NCI-H1105 (cell line): Measurements from ENCODE around the gene CREB5.
"Not testable (repeated sequence)": the region's sequence is repeated elsewhere in the genome, so short reads cannot be mapped to it uniquely, and the experiment has no call there.

Source experiments
- DNase-seq: peaks from one replicate; lab custom pipeline; 2025; lab: John Stamatoyannopoulos, UW

Gene CREB5, protein sequence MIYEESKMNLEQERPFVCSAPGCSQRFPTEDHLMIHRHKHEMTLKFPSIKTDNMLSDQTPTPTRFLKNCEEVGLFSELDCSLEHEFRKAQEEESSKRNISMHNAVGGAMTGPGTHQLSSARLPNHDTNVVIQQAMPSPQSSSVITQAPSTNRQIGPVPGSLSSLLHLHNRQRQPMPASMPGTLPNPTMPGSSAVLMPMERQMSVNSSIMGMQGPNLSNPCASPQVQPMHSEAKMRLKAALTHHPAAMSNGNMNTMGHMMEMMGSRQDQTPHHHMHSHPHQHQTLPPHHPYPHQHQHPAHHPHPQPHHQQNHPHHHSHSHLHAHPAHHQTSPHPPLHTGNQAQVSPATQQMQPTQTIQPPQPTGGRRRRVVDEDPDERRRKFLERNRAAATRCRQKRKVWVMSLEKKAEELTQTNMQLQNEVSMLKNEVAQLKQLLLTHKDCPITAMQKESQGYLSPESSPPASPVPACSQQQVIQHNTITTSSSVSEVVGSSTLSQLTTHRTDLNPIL

GRCh38 chr7:28411876-28412662, at the start of gene CREB5:
Gene CREB5, plus strand, starts transcription at chr7:28412518. Its CDS starts 397 bp downstream, at chr7:28412915.
- no peak for DNase-seq

DNA sequence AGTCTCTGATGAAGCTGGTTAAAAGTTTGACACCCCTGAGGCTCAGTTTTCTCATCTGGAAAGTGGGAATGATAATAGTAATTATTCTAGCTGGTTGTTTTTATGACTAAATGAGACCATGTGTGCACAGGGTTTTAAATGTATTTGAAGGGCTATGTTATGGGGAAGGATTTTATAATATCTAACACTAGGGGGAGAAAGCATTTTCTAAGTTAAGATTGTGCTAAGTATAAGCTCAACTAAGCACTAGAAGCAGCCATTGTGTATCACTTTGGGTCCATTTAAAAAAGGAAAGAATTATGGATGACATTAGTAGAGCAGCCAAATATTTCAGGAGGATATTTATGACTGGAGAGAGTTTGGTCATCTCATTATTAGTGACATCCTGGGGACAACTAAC, 49.5 kb upstream of the CREB5 start:
- no peak for DNase-seq

DNA sequence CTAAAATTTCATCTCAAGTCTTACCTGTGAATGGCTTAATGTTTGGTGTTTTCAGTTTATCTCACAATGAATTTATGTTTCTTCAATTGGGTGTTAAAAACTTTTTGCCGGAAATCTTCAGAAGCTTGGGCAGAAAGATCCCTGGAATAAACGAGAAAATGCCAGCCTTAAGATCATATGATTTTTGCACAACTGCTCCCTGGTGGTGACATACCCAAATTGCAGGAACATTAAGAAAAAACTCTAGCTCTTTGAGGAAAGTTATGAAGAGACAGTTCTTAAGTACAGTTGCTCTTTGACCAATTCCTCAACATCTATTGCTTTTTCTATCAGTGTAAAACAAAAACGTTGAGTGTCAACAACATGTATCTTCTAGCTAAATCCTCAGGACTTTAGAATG, 48.2 kb upstream of the CREB5 start:
- DNase-seq = no peak

- no peak for DNase-seq
These were observed 42.8 kb upstream of the CREB5 start for GRCh38 chr7:28369523-28369922.

DNA sequence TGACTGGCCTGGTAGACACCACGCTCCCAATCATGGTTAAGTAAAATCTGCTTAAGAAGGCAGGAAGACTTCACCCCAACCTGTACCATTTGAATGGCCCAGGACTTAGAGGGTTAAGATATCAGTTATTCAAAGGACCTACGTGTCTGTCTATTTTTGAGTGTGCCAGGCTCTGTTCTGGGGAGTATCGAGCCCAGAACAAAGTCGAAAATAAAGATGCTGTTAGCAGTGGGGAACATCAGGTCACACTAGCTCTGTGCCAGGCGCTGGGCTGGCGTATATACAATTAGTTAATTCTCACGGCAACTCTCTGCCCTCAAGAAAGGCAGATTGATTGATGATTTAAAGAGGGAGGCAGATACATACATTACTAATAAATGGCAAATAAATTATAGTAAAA, 40.5 kb upstream of the CREB5 start:
- no peak for DNase-seq

DNA sequence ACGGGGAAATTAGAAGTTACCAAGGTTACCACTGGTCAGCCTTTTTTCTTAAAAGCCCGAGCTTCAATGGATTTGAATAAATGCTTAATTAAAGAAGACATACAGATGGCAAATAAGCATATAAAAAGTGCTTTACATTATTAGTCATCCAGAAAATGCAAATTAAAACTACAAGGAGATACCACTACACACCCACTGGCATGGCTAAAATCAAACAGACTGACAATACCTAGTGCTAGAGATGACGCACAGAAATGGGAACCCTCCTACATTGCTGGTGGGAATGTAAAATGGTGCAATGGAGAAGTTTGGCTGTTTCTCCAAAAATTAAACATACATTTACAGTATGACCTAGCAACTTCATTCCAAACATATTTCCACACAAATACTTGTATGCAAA, 38.3 kb upstream of the CREB5 start:
- DNase-seq = no peak

DNA sequence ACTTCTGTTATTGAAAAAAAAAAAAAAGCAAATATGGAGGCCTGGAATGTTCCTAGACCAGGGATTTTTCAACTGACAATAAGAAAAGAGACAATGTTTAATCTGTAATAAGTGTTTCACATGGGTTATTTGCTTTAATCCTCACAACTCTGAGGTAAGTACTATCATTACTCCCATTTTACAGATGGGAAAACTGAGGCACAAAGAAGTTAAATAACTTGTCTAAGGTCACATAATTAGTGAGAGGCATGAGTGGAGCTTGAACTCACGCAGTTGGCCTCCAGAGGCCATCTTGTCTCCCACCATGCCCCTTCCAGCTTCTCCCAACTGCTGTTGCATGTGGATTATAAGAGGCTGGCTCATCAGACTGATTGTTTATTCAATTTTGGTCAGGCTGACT, 36.6 kb upstream of the CREB5 start:
- no peak for DNase-seq

DNA sequence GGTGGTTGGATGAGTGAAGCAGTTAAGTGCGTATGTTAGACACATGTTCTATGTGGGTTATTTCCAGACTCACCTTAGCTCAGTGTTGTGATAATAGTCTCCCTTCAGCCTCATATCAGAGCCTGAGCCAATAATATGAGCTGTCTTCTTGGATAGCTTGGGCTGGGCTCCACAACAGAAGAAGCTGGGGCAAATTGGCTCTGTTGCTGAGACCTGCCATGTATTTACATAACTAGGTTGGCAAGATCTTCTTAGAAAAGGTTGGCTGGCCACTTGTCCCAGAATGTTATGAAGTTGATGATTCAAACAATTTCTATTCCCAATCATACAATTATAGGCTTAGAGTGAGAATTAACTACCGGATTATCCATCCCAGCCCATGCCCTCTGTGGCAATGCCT, 35.7 kb upstream of the CREB5 start:
- DNase-seq = no peak

GRCh38 chr7:28378574-28379149, 33.7 kb upstream of the CREB5 start:
- no peak for DNase-seq

- no peak for DNase-seq
These were observed 30.9 kb upstream of the CREB5 start for GRCh38 chr7:28381466-28381865.

DNA sequence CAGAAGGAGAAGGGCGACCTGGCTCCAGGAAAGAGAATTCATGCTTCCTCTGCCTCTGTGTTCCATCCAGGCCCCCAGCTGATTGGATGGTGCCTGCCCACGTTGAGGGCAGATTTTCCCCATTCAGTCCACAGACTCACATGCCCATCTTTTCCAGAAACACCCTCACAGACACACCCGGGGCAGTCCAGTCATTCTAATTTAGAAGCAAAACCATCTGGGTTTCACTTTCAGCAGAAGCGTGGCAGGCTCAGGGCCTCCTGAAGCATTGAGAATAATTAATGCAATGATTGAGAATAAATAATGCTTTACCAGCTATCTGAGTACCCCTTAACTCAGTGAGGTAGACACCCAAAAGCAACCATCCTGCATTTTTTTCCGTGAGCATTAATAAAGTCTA, 30.2 kb upstream of the CREB5 start:
- DNase-seq = no peak

GRCh38 chr7:28383975-28384374, 28.3 kb upstream of the CREB5 start:
- no peak for DNase-seq

GRCh38 chr7:28389504-28390395, 22.6 kb upstream of the CREB5 start:
- DNase-seq = peak; percentile 66

DNA sequence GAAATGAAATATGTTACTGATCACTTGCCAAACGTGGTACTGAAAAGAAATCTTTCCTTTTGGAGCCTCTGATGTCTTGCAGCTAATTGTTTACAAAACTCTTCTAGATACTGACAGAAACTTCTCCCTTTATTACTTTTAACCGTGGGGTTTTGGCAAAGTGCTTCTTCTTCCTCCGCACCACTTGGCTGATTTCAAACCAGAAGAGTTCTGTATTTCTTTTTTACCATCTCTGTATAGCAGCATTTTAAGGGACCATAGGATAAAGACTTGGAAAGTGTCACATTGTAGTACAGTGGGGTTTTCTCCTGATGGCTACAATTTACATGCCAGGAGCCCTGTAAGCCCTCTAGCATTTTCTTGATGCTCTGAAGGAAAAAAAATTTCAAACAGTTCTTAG, 21.9 kb upstream of the CREB5 start:
- no peak for DNase-seq

DNA sequence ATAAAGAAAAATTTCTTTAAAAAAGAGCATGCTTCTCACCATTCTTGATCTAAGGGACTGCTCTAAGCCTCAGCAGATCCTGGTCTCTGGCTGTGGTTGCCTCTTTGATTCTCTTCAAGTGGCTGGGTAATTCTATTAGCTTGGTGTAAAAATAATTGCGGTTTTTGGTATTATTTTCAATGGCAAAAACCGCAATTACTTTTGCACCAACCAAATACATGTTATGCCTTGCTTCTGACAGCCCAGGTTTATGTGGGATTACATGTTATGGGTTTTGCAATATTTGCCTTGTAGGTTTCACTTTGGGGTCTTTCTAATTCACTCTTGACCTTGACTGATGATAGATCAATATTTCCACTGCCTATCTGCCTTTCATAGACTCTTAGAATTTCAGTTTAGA, 20.0 kb upstream of the CREB5 start:
- no peak for DNase-seq

DNA sequence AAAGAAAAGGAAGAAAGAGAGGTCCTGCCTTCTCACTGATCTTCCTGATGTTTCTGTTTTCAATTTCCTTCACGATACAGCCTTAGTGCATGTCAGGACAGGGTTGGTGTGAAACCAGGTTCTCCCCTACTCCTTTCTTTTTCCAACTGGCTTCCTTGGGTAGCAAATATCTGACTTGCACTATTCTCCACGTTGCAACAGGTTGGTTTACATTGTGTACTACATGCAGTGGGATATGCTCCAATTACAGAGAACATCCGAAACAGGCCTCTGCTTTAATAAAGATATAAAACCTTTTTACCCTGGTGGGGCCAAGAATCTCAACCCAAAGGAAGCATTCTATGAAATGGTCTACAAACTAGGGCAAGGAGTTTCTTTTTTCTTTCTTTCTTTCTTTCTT, 16.9 kb upstream of the CREB5 start:
- DNase-seq = no peak

DNA sequence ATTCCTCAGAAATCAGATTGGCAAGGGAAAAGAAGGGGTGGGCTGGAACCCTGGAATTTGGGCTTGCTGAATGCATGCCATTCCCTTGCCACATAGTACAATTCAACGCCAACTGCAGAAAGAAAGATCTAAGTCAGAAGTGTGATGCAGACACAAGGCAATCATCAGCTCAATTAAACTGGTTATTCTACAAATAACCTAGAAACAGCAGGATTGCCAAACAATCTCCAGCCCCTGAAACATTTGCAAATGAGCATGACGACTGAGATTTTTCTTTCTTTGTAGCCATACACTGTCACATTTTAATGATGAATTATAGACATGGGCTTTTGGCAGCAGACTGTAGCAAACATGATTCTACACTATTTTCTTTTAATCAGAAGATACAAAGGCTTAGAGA, 16.5 kb upstream of the CREB5 start:
- DNase-seq = no peak

DNA sequence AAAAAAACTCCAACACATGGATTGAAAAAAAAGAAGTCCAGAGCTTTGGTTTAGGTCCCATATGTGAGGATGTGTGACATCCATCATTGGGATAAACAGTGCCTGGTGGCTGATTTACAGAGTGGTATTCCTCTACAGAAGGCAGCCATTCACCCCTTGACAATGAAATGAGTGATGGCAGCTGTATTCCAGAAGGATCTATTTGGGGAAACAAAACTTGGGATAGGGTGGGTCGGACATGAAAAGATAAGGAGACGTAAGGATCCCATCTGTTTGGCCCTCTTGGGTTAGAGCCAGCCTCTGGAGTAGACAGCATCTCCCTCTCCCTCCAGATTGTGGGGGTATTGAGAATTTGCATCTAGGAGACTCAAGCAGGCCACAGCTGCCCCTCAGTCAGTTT, 15.2 kb upstream of the CREB5 start:
- no peak for DNase-seq

DNA sequence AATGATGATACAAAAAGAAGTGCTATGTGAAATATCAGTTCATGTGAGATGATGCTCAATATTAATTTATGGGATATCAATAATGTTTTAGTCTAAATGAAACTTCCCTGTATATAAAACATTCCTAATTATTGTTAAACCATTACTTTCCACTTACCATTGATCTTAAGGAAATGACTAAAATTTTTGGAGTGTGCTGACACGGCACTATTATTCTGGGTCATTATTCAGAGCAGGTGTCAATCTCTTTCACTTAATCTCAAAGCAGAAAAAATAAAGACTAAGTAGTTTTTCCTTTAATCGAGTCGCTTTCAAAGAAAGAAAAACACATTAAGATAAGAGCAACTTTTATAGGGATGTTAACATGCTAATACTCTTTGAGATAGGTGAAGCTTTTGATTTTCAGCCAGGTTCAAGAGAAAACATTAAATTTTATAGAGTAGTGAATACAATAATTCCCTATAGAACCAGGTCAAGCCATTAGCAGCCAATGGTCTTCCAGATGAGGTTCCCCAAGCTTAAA, 11.4 kb upstream of the CREB5 start:
- no peak for DNase-seq

GRCh38 chr7:28401567-28401966, 10.8 kb upstream of the CREB5 start:
- not testable (repeated sequence) for DNase-seq

DNA sequence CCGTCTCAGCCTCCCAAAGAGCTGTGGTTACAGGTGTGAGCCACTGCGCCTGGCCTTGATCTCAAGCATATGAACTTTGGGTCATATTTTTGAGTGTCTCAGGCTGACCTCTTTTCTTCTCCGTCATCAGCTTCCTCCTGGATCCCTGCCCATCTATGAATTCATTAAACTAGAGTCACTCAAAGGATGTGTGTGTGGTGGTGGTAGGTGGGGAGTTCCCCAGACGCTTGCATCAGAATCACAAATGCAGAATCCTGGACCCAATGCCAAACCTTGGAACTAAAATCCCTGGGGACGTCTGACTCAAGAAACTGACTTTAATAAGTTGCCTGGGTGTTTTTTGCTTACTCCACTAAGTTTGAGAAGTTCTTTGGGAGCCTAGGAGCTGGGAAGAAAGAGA, 6.7 kb upstream of the CREB5 start:
- no peak for DNase-seq

GRCh38 chr7:28406192-28406591, 6.1 kb upstream of the CREB5 start:
- DNase-seq = no peak
